Esophagus squamous epithelium (tissue), 4 donors: ENCODE measurements around the gene SMARCA1.

Source experiments
- CTCF ChIP-seq, 6 experiments: fragments of 450-650 bp in 4 of 6; fragments of 200-600 bp in 2 of 6; sonication (generic) in 2 of 6; IDR thresholded peaks; one replicate each; pipeline ENCODE4 v1.5.1; 2016 to 2019; ENCODE audit warnings: antibody characterized with exemption in 6 of 6, mild to moderate bottlenecking in 4 of 6, moderate library complexity in 4 of 6
- POLR2A ChIP-seq, 4 donors: fragments of 450-650 bp; IDR thresholded peaks; one replicate each; pipeline ENCODE4 v1.6.1; 2017; ENCODE audit warnings: antibody characterized with exemption in 4 of 4, mild to moderate bottlenecking in 4 of 4, moderate library complexity in 3 of 4

- TF ChIP-seq CTCF (IDR thresholded peaks at IDR 0.05) (peak; percentile 51 to 75 (median 66)), POLR2A (IDR thresholded peaks at IDR 0.05) (peak in 1 of 4 donors; percentile 24)
Measured at GRCh38 chrX:129540068-129540653, 16.9 kb upstream of the SMARCA1 start, which contains the start of gene OCRL.
